ENCODE data around the gene FAM120B.
A peak's percentile ranks its signal among the peaks of the same experiment; 100 is the strongest.

FAM120B gene

DNA sequence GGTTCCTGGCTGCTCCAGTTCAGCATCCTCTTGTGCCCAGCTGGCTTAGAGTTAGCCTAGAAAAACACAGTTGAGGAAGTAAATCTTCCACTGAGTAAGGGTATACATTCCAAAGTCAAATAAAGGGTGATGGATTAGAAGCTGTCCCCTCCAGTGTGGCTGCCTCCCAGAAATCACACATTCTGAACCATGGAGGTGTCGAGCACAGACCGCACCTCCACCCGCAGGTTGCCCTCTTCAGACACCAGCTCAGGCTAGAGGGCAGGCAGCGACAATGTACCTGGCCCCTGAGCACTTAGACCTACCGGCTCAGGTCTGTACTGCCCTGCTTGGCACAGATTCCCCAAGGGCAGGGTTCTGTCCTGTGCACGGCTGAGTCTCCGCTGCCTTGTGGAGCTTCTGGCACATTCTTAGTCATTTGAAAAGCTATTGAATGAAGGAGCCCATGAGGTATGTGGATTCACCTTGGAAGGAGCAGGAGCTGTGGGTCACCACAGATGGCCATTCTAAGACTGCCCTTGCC is 118.1 kb downstream of the FAM120B start:
- no peak for DNase-seq

GRCh38 chr6:170429450-170429849 is 122.9 kb downstream of the FAM120B start:
- DNase-seq = no peak

DNA sequence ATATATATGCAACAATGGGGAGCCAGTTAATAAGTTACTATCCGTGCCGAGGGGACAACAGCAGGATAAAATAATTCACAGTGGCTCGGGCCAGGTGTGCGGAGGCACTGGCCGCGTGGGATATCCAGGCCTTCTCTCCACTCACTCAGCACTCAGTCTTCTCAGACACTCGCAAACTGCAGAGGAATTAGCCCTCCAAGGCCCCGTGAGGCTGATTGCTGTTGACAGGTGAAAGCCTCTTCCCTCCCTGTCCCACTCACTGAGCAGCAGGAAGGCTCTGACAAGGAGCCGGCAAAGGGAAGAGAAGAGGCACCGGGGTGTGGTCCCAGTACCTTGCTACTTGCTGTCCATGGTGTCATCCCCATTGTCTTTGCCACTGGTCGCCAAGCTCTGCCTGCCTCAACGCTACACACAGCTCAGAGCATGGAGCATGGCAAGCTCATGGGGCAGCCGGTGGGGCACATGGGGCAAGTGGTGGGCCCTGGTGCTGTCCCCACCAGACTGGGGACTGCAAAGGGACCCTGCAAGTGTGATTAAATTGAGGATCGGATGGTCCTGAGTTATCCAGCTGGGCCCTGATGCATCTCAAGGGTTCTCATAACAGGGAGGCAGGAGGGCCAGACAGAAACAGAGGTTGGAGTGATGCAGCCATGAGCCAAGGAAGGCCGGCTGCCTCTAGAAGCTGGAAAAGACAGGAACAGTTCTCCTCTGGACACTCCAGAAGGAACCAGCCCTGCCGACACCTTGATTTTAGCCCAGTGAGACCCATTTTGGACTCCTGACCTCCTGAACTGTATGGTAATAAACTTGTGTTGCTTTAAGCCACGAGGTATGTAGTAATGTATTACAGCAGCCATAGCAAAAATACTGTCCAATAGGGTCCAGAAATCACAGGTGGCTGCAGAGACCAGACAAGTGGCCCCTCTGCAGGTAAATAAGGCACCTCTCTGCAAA is 126.9 kb downstream of the FAM120B start:
- no peak for DNase-seq

- no peak for DNase-seq
These were observed 127.7 kb downstream of the FAM120B start for GRCh38 chr6:170434117-170434820.

- no peak for DNase-seq
These were observed 128.2 kb downstream of the FAM120B start for GRCh38 chr6:170434821-170435155.

GRCh38 chr6:170435766-170436165 is 129.2 kb downstream of the FAM120B start:
- no peak for DNase-seq

- no peak for DNase-seq
These were observed 129.8 kb downstream of the FAM120B start for GRCh38 chr6:170436209-170436809.

DNA sequence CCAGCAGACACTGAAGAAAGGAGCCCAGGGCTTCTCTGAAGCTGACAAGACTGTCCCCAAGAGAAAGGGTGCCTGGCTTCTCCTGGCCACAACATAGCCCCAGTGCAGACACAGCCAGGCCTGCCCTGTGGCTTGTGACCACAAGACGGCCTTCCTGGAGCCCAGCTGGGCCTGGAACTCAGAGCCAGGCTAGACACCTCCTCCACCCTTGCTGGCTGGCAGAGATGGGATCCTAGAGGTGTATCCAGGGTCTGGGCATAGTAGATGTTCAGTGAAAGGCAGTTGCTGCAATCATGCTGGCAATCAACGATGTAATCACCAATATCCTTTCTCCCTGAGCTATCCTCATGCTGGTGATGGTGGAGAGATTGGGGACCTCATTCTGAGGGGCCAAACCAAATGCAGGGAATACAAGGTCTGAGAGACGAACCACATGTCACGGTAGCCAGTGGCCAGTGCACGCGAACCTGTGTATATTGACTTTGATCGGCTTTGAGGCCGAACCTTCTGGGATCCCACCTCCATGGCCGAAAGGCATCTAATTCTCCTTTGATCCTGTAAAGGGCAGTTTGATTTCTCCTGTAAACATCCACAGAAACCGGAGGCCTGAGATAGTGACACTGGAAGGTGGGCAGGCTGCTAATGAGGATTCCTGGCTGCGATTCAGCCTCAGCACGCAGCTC is 131.3 kb downstream of the FAM120B start:
- DNase-seq = no peak

DNA sequence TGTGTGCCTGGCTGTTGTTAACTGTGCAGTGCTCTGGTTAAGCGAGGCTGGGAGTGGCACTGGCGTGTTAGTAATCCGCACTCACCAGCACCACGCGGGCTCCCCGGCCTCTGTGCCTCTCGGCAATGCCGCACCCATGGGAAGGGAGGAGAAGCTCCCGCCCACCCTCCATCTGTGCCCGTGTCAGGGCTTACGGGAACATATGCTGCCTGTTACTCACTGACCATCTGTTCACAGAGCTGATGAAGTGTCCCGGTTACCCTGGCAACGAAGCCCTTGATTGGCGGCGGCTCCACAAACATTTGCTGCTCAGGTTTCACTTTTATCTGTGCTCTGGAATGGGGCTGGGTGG is 131.8 kb downstream of the FAM120B start:
- DNase-seq = peak; percentile 20

DNA sequence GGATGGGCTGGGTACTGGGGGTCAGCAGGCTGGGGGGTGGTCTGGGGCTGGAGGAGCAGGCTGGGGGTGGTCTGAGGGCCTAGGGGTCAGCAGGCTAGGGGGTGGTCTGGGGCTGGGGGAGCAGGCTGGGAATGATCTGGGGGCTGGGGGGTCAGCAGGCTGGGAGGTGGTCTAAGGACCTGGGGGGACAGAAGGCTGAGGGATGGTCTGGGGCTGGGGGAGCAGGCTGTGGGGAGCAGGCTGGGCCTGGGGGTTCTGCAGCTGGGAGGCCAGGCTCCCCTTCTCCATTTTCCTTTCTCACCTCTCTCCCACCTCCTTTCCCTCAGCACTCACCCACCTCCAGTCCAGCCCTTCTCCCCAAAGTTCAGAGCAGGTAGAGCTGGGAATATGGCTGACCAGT is 132.3 kb downstream of the FAM120B start:
- no peak for DNase-seq

DNA sequence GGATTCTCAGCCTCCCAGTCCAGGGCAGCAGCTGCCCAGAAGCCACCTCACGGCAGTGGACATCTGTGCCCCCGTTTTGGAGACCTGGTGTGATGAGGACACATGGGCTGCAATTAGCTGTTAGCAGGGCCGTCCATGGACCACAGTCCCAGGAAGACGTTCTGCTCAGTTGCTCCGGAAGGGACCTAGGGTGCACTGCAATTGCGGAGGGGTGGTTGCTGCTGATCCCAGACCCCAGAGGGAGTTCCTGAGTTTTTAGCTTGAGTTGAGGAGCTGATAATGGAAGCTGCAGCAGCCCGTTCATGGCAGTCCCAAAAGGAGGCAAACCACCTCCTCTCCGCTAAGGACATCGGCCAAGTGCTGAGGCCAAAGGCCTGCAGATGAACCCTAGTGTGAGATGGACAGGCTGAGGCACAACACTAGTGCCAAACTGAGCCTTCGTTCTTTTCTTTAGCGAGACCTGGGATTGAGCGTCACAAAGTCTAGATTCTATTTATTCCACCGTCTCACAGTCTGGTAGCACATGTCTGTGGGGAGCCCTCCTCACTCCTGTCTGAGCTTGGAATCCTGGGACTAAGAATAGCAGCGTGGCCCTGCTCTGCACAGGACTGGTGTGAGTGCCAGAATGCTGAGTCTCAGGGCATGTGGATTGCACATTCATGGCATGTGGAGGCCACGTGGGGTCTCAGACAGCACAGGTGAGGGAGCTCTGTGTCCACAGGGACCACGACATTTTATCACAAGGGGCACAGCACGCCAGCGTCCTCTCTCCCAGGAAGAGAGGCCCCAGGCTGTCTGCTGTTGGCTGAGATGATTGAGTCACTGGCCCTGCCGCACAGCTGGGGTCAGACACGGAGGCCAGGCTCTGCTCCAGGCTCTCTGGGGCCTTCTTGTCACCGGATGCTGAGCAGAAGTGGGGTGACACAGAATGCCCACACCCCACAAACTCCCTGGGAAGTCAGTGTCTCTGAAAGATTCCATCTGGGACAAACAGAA is 133.1 kb downstream of the FAM120B start:
- DNase-seq = no peak

GRCh38 chr6:170440437-170440836 is 133.9 kb downstream of the FAM120B start:
- no peak for DNase-seq

DNA sequence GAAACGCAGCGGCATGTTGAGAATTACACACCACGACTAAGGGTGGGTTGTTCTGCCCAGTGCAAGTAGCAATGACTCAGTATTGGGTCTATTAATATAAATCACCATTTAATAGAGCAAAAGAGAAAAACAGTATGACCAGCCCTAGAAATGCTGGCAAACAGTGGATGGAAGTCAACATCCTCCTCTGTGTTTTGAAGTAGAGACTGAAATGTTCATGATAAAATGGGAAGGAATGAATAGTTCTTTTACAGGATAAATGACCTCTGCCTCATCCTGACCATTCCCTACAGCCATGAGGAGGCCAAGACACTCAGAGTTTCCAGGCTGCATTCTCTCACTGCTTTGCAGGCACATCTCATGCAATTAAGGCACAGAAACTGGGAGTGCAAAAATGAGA is 134.8 kb downstream of the FAM120B start:
- DNase-seq = no peak

GRCh38 chr6:170442596-170442995 is 136.0 kb downstream of the FAM120B start:
- no peak for DNase-seq

- no peak for DNase-seq
These were observed 136.6 kb downstream of the FAM120B start for GRCh38 chr6:170443151-170443662.

DNA sequence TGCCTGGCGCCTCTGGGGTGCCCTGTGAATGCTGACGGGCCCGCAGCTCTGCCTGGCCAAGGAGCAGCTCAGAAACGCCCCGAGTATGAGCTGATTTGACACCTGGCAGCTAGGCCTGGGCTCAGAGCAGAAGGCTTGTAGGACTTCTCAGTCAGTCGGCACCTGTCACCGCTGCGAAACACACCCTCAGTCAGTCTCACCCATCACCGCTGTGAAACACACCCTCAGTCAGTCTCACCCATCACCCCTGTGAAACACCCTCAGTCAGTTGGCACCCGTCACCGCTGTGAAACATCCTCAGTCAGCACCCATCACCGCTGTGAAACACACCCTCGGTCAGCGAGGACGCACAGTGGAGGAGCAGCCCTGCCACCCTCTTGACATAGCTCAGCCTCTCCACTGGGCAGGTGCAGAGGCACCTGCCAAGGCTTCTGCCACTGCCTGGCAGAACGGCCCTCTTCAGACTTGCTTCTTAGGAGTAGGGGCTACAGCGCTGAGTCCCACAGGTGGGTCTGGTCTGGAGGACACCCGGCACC is 137.6 kb downstream of the FAM120B start:
- peak; percentile 26 for DNase-seq

GRCh38 chr6:170444811-170445211 is 138.3 kb downstream of the FAM120B start:
- DNase-seq = no peak

- no peak for DNase-seq
These were observed 138.9 kb downstream of the FAM120B start for GRCh38 chr6:170445487-170445886.

GRCh38 chr6:170445971-170446370 is 139.4 kb downstream of the FAM120B start:
- DNase-seq = no peak

GRCh38 chr6:170446841-170447560 is 140.4 kb downstream of the FAM120B start:
- no peak for DNase-seq

DNA sequence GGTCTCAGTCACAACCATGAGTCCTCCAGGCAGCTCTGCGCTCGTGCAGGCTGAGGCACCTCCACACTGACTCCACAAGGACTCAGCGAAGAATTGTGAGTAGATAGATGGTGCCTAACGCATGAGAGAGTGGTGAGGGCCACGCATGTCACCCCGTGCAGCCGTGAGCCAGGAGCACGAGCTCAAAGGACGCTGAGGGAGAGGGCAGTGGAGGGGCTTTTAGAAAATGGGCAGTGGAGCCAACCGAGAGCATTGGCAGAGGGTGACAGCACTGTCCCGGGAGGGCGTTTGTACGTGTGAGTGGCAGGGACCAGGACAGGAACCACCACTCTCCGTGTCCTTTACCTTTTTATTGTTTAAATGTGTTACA is 141.0 kb downstream of the FAM120B start:
- DNase-seq = no peak

Data from CD4-positive, alpha-beta T cell treated with Interleukin-17A for 1 hour (primary cell).